K562 (cell line): Measurements from ENCODE around the gene ATE1. TPM values are rescaled to one million over a fixed set of nuclear protein-coding genes. Genes with fewer than 3 reads are reported as not detected.

Source experiments
- BRCA1 ChIP-seq, 2 experiments: fragments of 450-650 bp in 1 of 2; sonication (generic) in 1 of 2; formaldehyde crosslinking in 1 of 2; IDR thresholded peaks; 2 replicates each; pipeline versions ENCODE4 v1.5.0 to v1.6.1; 2017 to 2020; ENCODE audit warnings: mild to moderate bottlenecking in 1 of 2, missing genetic modification reagents in 1 of 2
- CLOCK ChIP-seq: fragments of 250-450 bp; sonication (Bioruptor Pico); IDR thresholded peaks from 2 replicates; pipeline ENCODE4 v1.4.0; 2020; ENCODE audit warnings: mild to moderate bottlenecking, moderate library complexity, borderline replicate concordance
- CREM ChIP-seq: IDR thresholded peaks from 2 replicates; pipeline ENCODE4 v1.6.1; 2014; ENCODE audit warnings: antibody characterized with exemption, low read depth
- FUS ChIP-seq: fragments of 200-400 bp; formaldehyde crosslinking; optimal IDR thresholded peaks from 2 replicates; pipeline ENCODE3; 2017; ENCODE audit warnings: low read depth, low read length
- IRF2 ChIP-seq: sonication (generic); formaldehyde crosslinking; IDR thresholded peaks from 2 replicates; pipeline ENCODE4 v1.8.1; 2022; ENCODE audit warnings: mild to moderate bottlenecking, missing genetic modification reagents
- MAFK ChIP-seq: IDR thresholded peaks from 2 replicates; pipeline ENCODE4 v1.6.1; 2011; ENCODE audit warnings: low read length, improper control_type of control experiment
- ZNF444 ChIP-seq: fragments of 250-450 bp; sonication (Bioruptor Pico); IDR thresholded peaks from 2 replicates; pipeline ENCODE4 v1.4.0; 2020; ENCODE audit warnings: mild to moderate bottlenecking, moderate library complexity
- polyA plus RNA-seq, 8 experiments: library from polyadenylated mRNA; depleted of rRNA in 4 of 8; stranded (reverse) in 5 of 8; unstranded in 3 of 8; fragments of >200 nt; fragmentation: Nextera tagmentation in 2 of 8; fragmentation: Illumina TruSeq in 1 of 8; extraction: Ambion mirVana in 2 of 8; extraction: Trizol in 1 of 8; gene quantifications; 2 replicates each; pipeline versions ENCODE4 v1.2.1 to v1.2.3, GENCODE V29; 2011 to 2014; ENCODE audit warnings: inconsistent platforms in 1 of 8, missing spikeins in 1 of 8
- total RNA-seq, 7 experiments: library from RNA; depleted of rRNA in 6 of 7; stranded (reverse); fragments of >200 nt in 6 of 7; fragmentation: Illumina TruSeq in 2 of 7; extraction: Trizol in 2 of 7; gene quantifications; 2 replicates each; pipeline versions ENCODE4 v1.2.1 to v1.2.3, GENCODE V29; 2011 to 2021; ENCODE audit warnings: low replicate concordance in 1 of 7
- TF ChIP-seq, protein P1 (sequence below): sonication (generic); formaldehyde crosslinking; IDR thresholded peaks from 2 replicates; pipeline ENCODE4 v1.8.0; 2023; ENCODE audit warnings: missing genetic modification reagents, mild to moderate bottlenecking, borderline replicate concordance
- TF ChIP-seq, protein P2 (sequence below): fragments of 250-450 bp; sonication (Bioruptor Pico); IDR thresholded peaks from 2 replicates; pipeline ENCODE4 v1.5.0; 2021
- TF ChIP-seq, protein P3 (sequence below), 2 experiments: IDR thresholded peaks in 1 of 2; conservative IDR thresholded peaks in 1 of 2; 2 replicates each; pipeline ENCODE4 v1.6.1; 2016; ENCODE audit warnings: low read depth in 2 of 2, mild to moderate bottlenecking in 1 of 2, missing compliant biosample characterization in 1 of 2, missing genetic modification characterization in 1 of 2, moderate library complexity in 1 of 2
- TF ChIP-seq, protein P4 (sequence below): fragments of 450-650 bp; IDR thresholded peaks from 2 replicates; pipeline ENCODE4 v1.7.1; 2018; ENCODE audit warnings: mild to moderate bottlenecking, low read depth; ENCODE audit not compliant: partially characterized antibody

The ATE1 gene
- total and polyA plus RNA-seq, 9 of the 15 experiments (the other 6 are each of a cell fraction or from before 2014, with no cell fraction given), result 3.0 to 14.2 (median 8.8) TPM

DNA sequence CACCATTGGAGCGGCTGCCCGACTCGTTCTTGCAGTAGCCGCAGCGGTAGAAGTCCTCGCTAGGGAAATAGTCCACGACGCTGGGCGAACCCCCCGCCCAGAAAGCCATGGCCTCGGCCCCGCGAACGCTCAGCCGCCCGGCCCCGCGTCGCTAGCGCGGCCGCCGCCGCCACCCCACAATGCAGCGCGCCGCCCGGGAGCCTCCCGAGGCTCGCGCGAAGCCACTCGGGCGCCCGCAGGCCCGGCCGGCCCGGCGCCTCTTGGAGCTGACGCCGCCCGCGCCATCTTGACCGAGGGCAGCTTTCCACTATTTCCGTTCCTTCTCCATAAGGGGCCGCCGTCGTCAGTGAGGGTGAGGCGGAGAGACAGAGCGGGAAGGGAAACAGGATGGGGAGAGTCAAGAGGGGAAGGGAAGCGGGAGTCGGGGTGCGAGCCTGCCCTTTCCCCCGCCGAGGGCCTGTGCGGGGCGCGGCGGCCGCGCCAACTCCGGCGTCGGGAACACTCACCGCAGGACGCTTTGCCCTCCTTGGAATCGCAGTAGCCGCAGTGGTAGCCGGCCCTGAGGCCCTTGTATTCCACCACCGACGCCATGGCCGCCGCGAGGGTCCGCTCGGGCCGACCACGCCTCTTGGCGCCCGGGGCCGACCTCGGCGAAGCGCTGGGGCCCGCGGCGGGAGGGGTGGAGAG, at the start of gene ATE1 (continued):
- no peak for TF ChIP-seq CLOCK (CRISPR knock-in tag)
- peak; percentile 56 for TF ChIP-seq CREM
- TF ChIP-seq, protein P1, sequence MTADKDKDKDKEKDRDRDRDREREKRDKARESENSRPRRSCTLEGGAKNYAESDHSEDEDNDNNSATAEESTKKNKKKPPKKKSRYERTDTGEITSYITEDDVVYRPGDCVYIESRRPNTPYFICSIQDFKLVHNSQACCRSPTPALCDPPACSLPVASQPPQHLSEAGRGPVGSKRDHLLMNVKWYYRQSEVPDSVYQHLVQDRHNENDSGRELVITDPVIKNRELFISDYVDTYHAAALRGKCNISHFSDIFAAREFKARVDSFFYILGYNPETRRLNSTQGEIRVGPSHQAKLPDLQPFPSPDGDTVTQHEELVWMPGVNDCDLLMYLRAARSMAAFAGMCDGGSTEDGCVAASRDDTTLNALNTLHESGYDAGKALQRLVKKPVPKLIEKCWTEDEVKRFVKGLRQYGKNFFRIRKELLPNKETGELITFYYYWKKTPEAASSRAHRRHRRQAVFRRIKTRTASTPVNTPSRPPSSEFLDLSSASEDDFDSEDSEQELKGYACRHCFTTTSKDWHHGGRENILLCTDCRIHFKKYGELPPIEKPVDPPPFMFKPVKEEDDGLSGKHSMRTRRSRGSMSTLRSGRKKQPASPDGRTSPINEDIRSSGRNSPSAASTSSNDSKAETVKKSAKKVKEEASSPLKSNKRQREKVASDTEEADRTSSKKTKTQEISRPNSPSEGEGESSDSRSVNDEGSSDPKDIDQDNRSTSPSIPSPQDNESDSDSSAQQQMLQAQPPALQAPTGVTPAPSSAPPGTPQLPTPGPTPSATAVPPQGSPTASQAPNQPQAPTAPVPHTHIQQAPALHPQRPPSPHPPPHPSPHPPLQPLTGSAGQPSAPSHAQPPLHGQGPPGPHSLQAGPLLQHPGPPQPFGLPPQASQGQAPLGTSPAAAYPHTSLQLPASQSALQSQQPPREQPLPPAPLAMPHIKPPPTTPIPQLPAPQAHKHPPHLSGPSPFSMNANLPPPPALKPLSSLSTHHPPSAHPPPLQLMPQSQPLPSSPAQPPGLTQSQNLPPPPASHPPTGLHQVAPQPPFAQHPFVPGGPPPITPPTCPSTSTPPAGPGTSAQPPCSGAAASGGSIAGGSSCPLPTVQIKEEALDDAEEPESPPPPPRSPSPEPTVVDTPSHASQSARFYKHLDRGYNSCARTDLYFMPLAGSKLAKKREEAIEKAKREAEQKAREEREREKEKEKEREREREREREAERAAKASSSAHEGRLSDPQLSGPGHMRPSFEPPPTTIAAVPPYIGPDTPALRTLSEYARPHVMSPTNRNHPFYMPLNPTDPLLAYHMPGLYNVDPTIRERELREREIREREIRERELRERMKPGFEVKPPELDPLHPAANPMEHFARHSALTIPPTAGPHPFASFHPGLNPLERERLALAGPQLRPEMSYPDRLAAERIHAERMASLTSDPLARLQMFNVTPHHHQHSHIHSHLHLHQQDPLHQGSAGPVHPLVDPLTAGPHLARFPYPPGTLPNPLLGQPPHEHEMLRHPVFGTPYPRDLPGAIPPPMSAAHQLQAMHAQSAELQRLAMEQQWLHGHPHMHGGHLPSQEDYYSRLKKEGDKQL (CRISPR knock-in tag), result no peak
- TF ChIP-seq, protein P2, sequence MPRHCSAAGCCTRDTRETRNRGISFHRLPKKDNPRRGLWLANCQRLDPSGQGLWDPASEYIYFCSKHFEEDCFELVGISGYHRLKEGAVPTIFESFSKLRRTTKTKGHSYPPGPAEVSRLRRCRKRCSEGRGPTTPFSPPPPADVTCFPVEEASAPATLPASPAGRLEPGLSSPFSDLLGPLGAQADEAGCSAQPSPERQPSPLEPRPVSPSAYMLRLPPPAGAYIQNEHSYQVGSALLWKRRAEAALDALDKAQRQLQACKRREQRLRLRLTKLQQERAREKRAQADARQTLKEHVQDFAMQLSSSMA (CRISPR knock-in tag), result no peak
- no peak for TF ChIP-seq ZNF444 (CRISPR knock-in tag)
- TF ChIP-seq IRF2 (CRISPR knock-in tag), result no peak
- TF ChIP-seq, protein P3, sequence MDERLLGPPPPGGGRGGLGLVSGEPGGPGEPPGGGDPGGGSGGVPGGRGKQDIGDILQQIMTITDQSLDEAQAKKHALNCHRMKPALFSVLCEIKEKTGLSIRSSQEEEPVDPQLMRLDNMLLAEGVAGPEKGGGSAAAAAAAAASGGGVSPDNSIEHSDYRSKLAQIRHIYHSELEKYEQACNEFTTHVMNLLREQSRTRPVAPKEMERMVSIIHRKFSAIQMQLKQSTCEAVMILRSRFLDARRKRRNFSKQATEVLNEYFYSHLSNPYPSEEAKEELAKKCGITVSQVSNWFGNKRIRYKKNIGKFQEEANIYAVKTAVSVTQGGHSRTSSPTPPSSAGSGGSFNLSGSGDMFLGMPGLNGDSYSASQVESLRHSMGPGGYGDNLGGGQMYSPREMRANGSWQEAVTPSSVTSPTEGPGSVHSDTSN (CRISPR knock-in tag; IDR thresholded peaks at IDR 0.05; ENCODE audit: low read depth), result no peak
- TF ChIP-seq, protein P3 (tag; conservative IDR thresholded peaks at IDR 0.05; ENCODE audit: low read depth), result no peak
- TF ChIP-seq, protein P4, sequence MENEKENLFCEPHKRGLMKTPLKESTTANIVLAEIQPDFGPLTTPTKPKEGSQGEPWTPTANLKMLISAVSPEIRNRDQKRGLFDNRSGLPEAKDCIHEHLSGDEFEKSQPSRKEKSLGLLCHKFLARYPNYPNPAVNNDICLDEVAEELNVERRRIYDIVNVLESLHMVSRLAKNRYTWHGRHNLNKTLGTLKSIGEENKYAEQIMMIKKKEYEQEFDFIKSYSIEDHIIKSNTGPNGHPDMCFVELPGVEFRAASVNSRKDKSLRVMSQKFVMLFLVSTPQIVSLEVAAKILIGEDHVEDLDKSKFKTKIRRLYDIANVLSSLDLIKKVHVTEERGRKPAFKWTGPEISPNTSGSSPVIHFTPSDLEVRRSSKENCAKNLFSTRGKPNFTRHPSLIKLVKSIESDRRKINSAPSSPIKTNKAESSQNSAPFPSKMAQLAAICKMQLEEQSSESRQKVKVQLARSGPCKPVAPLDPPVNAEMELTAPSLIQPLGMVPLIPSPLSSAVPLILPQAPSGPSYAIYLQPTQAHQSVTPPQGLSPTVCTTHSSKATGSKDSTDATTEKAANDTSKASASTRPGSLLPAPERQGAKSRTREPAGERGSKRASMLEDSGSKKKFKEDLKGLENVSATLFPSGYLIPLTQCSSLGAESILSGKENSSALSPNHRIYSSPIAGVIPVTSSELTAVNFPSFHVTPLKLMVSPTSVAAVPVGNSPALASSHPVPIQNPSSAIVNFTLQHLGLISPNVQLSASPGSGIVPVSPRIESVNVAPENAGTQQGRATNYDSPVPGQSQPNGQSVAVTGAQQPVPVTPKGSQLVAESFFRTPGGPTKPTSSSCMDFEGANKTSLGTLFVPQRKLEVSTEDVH, result no peak
- TF ChIP-seq FUS, result no peak
- no peak for TF ChIP-seq BRCA1 (IDR thresholded peaks at IDR 0.05)
- no peak for TF ChIP-seq BRCA1 (CRISPR knock-in tag; IDR thresholded peaks at IDR 0.05)
- TF ChIP-seq MAFK, result no peak
